Fibroblast of mammary gland (primary cell): ENCODE data around the gene WFIKKN1.

ENCODE experiments used
- DNase-seq: peaks from one replicate; pipeline ENCODE4 v3.0.0-alpha.2; 2010; ENCODE audit warnings: low read depth
- H3K4me3 ChIP-seq: 2 replicates; pipeline ENCODE4 v1.5.1; 2011; ENCODE audit warnings: low read depth, mild to moderate bottlenecking, low read length, moderate library complexity; ENCODE audit not compliant: control insufficient read depth
- CTCF ChIP-seq: conservative IDR thresholded peaks from 2 replicates; pipeline ENCODE4 v1.5.1; 2011; ENCODE audit warnings: low read depth, low read length, inconsistent platforms; ENCODE audit not compliant: control insufficient read depth, insufficient read depth

Gene WFIKKN1

GRCh38 chr16:666572-666971 lies 35.8 kb downstream of the WFIKKN1 start:
- TF ChIP-seq CTCF: no peak
- DNase-seq: no peak
- no peak overlapping the region for H3K4me3 ChIP-seq

DNA sequence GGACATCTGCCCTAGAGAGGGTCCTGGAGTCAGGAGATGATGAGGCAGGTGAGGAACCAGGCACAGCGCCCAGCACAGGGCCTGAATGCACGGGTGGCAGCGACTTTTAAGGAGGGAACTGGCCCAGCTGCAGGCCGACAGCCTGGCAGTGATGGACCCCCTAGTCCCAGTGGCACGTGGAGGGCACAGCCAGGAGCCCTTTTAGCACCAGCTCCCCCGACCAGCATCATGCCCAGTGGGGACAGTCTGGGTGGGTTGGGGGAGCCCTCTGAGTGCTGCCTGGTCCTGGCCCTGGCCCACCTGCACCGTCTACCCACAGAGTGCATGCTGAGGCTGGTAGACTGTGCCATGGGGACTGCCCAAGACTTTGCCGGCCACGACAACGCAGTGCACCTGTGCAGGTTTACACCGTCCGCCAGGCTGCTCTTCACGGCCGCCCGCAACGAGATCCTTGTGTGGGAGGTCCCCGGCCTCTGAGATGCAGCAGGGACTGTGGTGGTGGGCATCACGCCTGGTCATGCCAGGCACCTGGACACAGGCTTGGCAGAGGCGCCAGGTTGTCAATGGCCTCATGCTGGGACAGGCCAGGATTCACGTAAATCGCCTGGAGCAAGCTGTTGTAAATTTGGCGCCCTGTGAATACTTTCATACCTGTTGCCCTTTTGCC lies 36.5 kb downstream of the WFIKKN1 start:
- TF ChIP-seq CTCF: no peak
- DNase-seq: no peak
- H3K4me3 ChIP-seq: no peak overlapping the region

- H3K4me3 ChIP-seq: peak within 1 kb of the TSS; percentile 73
- DNase-seq: peak; percentile 85
- TF ChIP-seq CTCF: no peak
Observed at GRCh38 chr16:667780-668518, 37.2 kb downstream of the WFIKKN1 start, which contains the start of gene RHOT2. TSS of gene RHOT2 (plus strand) at chr16:668132. CDS start at chr16:668200, 68 bp downstream.

GRCh38 chr16:668519-669171 lies 37.9 kb downstream of the WFIKKN1 start:
- DNase-seq: no peak

DNA sequence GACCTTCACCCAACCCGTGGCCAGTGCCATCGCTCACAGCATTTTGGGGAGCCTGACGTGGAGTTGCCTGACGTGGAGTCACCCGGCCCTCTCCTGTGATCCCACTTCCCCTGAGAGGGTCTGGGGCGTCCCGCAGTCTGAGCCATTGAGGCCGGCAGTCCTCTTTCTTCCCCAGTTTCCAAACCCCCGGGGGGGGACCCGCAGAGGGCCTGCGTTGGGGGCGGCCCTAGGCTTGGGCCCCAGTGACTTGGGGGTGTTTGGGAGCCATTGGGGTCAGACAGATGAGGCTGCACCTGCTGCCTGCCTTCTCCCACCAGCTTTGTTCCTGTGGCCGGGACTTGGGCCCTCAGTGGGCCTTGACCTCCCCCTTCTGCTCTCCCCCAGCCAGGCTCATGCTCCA lies 38.9 kb downstream of the WFIKKN1 start:
- H3K4me3 ChIP-seq: no peak overlapping the region
- no peak for DNase-seq
- TF ChIP-seq CTCF: no peak

More at GRCh38 chr16:668519-669171, 37.9 kb downstream of the WFIKKN1 start:
- TF ChIP-seq CTCF: no peak
- H3K4me3 ChIP-seq: peak overlapping the region; percentile 73

DNA sequence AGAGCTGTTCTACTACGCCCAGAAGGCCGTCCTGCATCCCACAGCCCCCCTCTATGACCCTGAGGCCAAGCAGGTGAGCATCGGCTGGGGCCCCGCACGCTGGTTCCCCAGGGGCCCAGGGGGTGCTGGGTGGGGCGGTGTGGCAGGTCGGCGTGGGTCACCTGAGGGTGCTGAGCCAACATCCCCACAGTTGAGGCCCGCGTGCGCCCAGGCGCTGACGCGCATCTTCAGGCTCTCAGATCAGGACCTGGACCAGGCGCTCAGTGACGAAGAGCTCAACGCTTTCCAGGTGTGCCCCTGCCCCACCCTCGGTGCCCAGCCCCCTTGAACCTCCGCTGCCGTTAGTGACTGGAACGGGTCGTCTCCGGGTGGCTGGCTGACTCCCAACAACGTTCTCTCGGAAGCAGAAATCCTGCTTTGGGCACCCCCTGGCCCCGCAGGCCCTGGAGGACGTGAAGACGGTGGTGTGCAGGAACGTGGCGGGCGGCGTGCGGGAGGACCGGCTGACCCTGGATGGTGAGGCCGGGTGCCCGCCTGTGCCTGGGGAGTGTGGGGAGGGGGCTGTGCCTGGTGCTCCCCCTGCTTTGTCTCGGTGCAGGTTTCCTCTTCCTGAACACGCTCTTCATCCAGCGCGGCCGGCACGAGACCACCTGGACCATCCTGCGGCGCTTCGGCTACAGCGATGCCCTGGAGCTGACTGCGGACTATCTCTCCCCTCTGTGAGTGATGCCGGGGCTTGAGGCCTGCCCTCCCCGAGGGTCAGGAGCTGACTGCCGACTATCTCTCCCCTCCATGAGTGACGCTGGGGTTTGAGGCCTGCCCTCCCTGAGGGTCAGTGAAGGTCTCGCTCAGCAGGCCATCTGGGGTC lies 39.9 kb downstream of the WFIKKN1 start:
- no peak overlapping the region for H3K4me3 ChIP-seq
- TF ChIP-seq CTCF: no peak
- no peak for DNase-seq
